ENCODE results near the gene FHAD1. TPM values are rescaled to one million over a fixed set of nuclear protein-coding genes. Genes with fewer than 3 reads are reported as not detected.
A peak's percentile ranks its signal among the peaks of the same experiment; 100 is the strongest.

The FHAD1 gene
- polyA plus RNA-seq, 2 donors, result 0.04 to 0.16 TPM

DNA sequence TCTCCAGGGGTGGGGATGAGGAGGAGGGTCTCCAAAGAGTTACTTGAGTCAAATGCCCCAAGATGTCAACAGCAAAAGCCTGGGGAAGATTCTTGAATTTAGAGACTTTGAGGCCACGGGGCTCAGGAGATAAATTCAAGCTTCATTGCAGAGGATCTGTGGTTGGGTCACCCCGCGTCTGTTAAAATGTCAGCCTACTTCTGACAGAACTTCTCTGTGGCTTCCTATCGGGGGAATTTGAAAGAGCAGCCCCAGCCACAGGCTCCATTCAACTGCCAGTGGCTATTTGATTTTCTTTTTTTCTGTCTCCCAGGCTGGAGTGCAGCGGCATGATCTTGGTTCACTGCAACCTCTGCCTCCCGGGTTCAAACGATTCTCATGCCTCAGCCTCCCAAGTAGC lies 100.2 kb downstream of the FHAD1 start:
- Histone ChIP-seq H3K27me3 (ENCODE audit: control insufficient read depth in 1 of 2, insufficient read depth in 2 of 2, low read length in 2 of 2) (no peaks in the 10 kb centered on the region), H3K27ac (ENCODE audit: low read depth in 2 of 2, low read length in 1 of 2) (no peak overlapping the region), H3K4me3 (ENCODE audit: low read depth in 1 of 2, low read length in 2 of 2) (no peak overlapping the region), H3K4me1 (ENCODE audit: control insufficient read depth in 2 of 2, insufficient read depth in 2 of 2, low read length in 1 of 2) (peaks cover 6 to 23% of the 10 kb centered on the region in 2 donors), H3K9me3 (ENCODE audit: control insufficient read depth in 2 of 2, insufficient read depth in 1 of 2, low read depth in 1 of 2, low read length in 1 of 2) (no peaks in the 10 kb centered on the region), H3K36me3 (ENCODE audit: control insufficient read depth in 2 of 2, insufficient read depth in 2 of 2, low read length in 1 of 2) (no peaks in the 10 kb centered on the region)
- WGBS, 2 donors, result 75 to 84% methylated on average over 7 of the region's 7 CpGs

DNA sequence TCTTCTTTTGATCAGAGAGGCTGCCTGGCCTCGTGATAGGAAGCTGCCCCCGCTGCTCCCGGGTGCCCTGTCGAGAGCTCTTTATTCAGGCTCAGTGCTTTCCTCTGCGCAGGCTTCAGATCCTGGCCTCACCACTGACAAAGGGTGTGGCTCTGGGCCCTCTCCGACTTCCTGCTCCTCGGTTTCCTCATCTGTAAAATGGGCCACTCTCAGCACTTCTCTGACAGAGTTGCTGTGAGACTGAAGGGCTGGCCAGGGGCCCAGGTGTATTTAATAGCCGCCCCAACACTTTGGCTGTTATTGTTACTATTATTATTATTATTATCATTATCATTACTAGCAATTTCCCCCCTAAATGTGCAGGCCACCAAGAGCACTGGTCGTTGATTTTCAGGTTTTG lies 101.6 kb downstream of the FHAD1 start:
- 94 to 95% methylated on average over 9 of the region's 9 CpGs for WGBS, 2 donors
- no peak overlapping the region for H3K4me3 ChIP-seq (ENCODE audit: low read depth in 1 of 2, low read length in 2 of 2)
- H3K27me3 ChIP-seq (ENCODE audit: control insufficient read depth in 1 of 2, insufficient read depth in 2 of 2, low read length in 2 of 2), result no peaks in the 10 kb centered on the region
- no peak overlapping the region for H3K27ac ChIP-seq (ENCODE audit: low read depth in 2 of 2, low read length in 1 of 2)
- H3K36me3 ChIP-seq (ENCODE audit: control insufficient read depth in 2 of 2, insufficient read depth in 2 of 2, low read length in 1 of 2), result no peaks in the 10 kb centered on the region
- no peaks in the 10 kb centered on the region for H3K9me3 ChIP-seq (ENCODE audit: control insufficient read depth in 2 of 2, insufficient read depth in 1 of 2, low read depth in 1 of 2, low read length in 1 of 2)
- H3K4me1 ChIP-seq (ENCODE audit: control insufficient read depth in 2 of 2, insufficient read depth in 2 of 2, low read length in 1 of 2), result peaks cover 7 to 30% of the 10 kb centered on the region in 2 donors

DNA sequence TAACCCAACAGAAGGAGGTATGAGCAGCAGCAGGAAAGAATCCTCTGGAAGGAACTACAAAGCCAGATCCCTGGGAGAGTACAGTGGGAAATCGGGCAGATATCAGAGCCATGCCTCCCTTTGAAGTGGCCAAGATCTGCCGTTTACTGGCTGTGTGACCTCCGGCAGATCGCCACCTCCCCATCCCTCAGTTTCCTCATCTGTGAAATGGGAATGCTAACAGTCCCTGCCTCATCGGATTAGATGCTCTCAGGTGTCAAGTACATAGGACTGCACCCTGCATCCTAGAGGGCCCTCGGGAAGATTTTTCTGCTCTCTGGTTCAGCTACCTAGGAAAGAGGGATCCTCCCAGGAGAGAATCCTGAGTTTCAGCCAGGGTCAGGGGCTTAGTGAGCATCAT lies 102.1 kb downstream of the FHAD1 start:
- Histone ChIP-seq H3K9me3 (ENCODE audit: control insufficient read depth in 2 of 2, insufficient read depth in 1 of 2, low read depth in 1 of 2, low read length in 1 of 2) (no peaks in the 10 kb centered on the region), H3K27ac (ENCODE audit: low read depth in 2 of 2, low read length in 1 of 2) (no peak overlapping the region), H3K4me3 (ENCODE audit: low read depth in 1 of 2, low read length in 2 of 2) (no peak overlapping the region), H3K27me3 (ENCODE audit: control insufficient read depth in 1 of 2, insufficient read depth in 2 of 2, low read length in 2 of 2) (no peaks in the 10 kb centered on the region), H3K36me3 (ENCODE audit: control insufficient read depth in 2 of 2, insufficient read depth in 2 of 2, low read length in 1 of 2) (no peaks in the 10 kb centered on the region), H3K4me1 (ENCODE audit: control insufficient read depth in 2 of 2, insufficient read depth in 2 of 2, low read length in 1 of 2) (peaks cover 8 to 30% of the 10 kb centered on the region in 2 donors)
- WGBS, 2 donors, result 94 to 96% methylated on average over 6 of the region's 6 CpGs

- 87 to 91% methylated on average over 10 of the region's 10 CpGs for WGBS, 2 donors
- Histone ChIP-seq H3K9me3 (ENCODE audit: control insufficient read depth in 2 of 2, insufficient read depth in 1 of 2, low read depth in 1 of 2, low read length in 1 of 2) (no peaks in the 10 kb centered on the region), H3K4me1 (ENCODE audit: control insufficient read depth in 2 of 2, insufficient read depth in 2 of 2, low read length in 1 of 2) (peaks cover 10 to 25% of the 10 kb centered on the region in 2 donors), H3K36me3 (ENCODE audit: control insufficient read depth in 2 of 2, insufficient read depth in 2 of 2, low read length in 1 of 2) (no peaks in the 10 kb centered on the region), H3K27ac (ENCODE audit: low read depth in 2 of 2, low read length in 1 of 2) (peak overlapping the region in 1 of 2 donors; percentile 26), H3K27me3 (ENCODE audit: control insufficient read depth in 1 of 2, insufficient read depth in 2 of 2, low read length in 2 of 2) (no peaks in the 10 kb centered on the region), H3K4me3 (ENCODE audit: low read depth in 1 of 2, low read length in 2 of 2) (no peak overlapping the region)
Observed at GRCh38 chr1:15350151-15350550, 103.1 kb downstream of the FHAD1 start.

- no peaks in the 10 kb centered on the region for H3K9me3 ChIP-seq (ENCODE audit: control insufficient read depth in 2 of 2, insufficient read depth in 1 of 2, low read depth in 1 of 2, low read length in 1 of 2)
- 64 to 70% methylated on average over 4 of the region's 4 CpGs for WGBS, 2 donors
- peaks cover 13 to 21% of the 10 kb centered on the region in 2 donors for H3K4me1 ChIP-seq (ENCODE audit: control insufficient read depth in 2 of 2, insufficient read depth in 2 of 2, low read length in 1 of 2)
- no peaks in the 10 kb centered on the region for H3K36me3 ChIP-seq (ENCODE audit: control insufficient read depth in 2 of 2, insufficient read depth in 2 of 2, low read length in 1 of 2)
- H3K27ac ChIP-seq (ENCODE audit: low read depth in 2 of 2, low read length in 1 of 2), result peak overlapping the region in 1 of 2 donors; percentile 26
- no peak overlapping the region for H3K4me3 ChIP-seq (ENCODE audit: low read depth in 1 of 2, low read length in 2 of 2)
- H3K27me3 ChIP-seq (ENCODE audit: control insufficient read depth in 1 of 2, insufficient read depth in 2 of 2, low read length in 2 of 2), result no peaks in the 10 kb centered on the region
Observed at GRCh38 chr1:15350551-15351200, 103.7 kb downstream of the FHAD1 start.

- WGBS, 2 donors, result 60 to 68% methylated on average over 4 of the region's 4 CpGs
- peaks cover 13 to 19% of the 10 kb centered on the region in 2 donors for H3K4me1 ChIP-seq (ENCODE audit: control insufficient read depth in 2 of 2, insufficient read depth in 2 of 2, low read length in 1 of 2)
- H3K27me3 ChIP-seq (ENCODE audit: control insufficient read depth in 1 of 2, insufficient read depth in 2 of 2, low read length in 2 of 2), result no peaks in the 10 kb centered on the region
- no peaks in the 10 kb centered on the region for H3K9me3 ChIP-seq (ENCODE audit: control insufficient read depth in 2 of 2, insufficient read depth in 1 of 2, low read depth in 1 of 2, low read length in 1 of 2)
- no peaks in the 10 kb centered on the region for H3K36me3 ChIP-seq (ENCODE audit: control insufficient read depth in 2 of 2, insufficient read depth in 2 of 2, low read length in 1 of 2)
- H3K4me3 ChIP-seq (ENCODE audit: low read depth in 1 of 2, low read length in 2 of 2), result no peak overlapping the region
- no peak overlapping the region for H3K27ac ChIP-seq (ENCODE audit: low read depth in 2 of 2, low read length in 1 of 2)
Observed at GRCh38 chr1:15351310-15351709, 104.3 kb downstream of the FHAD1 start.

- Histone ChIP-seq H3K27ac (ENCODE audit: low read depth in 2 of 2, low read length in 1 of 2) (peak overlapping the region; percentile 14 to 69), H3K4me1 (ENCODE audit: control insufficient read depth in 2 of 2, insufficient read depth in 2 of 2, low read length in 1 of 2) (peaks cover 13 to 18% of the 10 kb centered on the region in 2 donors), H3K9me3 (ENCODE audit: control insufficient read depth in 2 of 2, insufficient read depth in 1 of 2, low read depth in 1 of 2, low read length in 1 of 2) (no peaks in the 10 kb centered on the region), H3K27me3 (ENCODE audit: control insufficient read depth in 1 of 2, insufficient read depth in 2 of 2, low read length in 2 of 2) (no peaks in the 10 kb centered on the region), H3K36me3 (ENCODE audit: control insufficient read depth in 2 of 2, insufficient read depth in 2 of 2, low read length in 1 of 2) (no peaks in the 10 kb centered on the region), H3K4me3 (ENCODE audit: low read depth in 1 of 2, low read length in 2 of 2) (no peak overlapping the region)
- 57 to 64% methylated on average over 12 of the region's 12 CpGs for WGBS, 2 donors
Observed at GRCh38 chr1:15352128-15352957, 105.3 kb downstream of the FHAD1 start.

DNA sequence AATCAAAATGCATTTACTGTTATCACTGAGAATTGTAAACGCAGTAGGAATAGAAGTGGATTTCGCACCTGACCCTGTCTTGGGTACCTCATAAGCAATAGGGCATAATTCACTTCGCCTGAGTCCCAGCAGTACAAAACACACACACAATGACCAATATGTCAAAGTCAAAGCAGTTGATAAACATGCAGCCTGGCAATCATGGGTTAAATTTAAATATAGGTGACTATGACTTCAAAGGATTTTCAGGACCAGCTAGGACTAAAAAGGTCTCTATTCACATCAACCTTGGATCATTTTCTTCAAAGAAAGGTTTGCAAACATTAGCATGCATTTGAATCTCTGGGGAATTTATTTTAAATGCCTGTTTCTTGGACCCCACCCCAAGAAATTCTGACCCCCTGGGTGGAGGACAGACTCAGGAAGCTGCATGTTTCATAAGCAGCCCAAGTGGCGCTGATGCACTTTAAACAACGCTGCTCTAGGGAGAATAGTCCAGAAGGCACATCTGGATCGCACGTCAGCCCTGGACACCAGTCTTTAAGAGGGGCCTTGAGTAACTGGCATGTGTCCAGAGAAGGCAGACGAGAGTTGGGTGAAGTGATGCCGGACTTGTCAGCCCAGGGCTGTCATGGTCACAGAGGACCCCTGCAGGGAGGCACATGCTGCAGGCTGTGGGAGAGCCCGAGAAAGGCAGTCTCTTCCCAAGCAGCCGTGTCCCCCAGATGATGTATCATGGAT lies 107.0 kb downstream of the FHAD1 start:
- H3K27ac ChIP-seq (ENCODE audit: low read depth in 2 of 2, low read length in 1 of 2), result no peak overlapping the region
- H3K4me1 ChIP-seq (ENCODE audit: control insufficient read depth in 2 of 2, insufficient read depth in 2 of 2, low read length in 1 of 2), result peaks cover 13 to 18% of the 10 kb centered on the region in 2 donors
- no peaks in the 10 kb centered on the region for H3K27me3 ChIP-seq (ENCODE audit: control insufficient read depth in 1 of 2, insufficient read depth in 2 of 2, low read length in 2 of 2)
- H3K9me3 ChIP-seq (ENCODE audit: control insufficient read depth in 2 of 2, insufficient read depth in 1 of 2, low read depth in 1 of 2, low read length in 1 of 2), result no peaks in the 10 kb centered on the region
- no peaks in the 10 kb centered on the region for H3K36me3 ChIP-seq (ENCODE audit: control insufficient read depth in 2 of 2, insufficient read depth in 2 of 2, low read length in 1 of 2)
- 73 to 78% methylated on average over 11 of the region's 11 CpGs for WGBS, 2 donors
- H3K4me3 ChIP-seq (ENCODE audit: low read depth in 1 of 2, low read length in 2 of 2), result no peak overlapping the region

- peaks cover 13 to 18% of the 10 kb centered on the region in 2 donors for H3K4me1 ChIP-seq (ENCODE audit: control insufficient read depth in 2 of 2, insufficient read depth in 2 of 2, low read length in 1 of 2)
Observed at GRCh38 chr1:15354580-15354965, 107.5 kb downstream of the FHAD1 start.

More at GRCh38 chr1:15354580-15354965, 107.5 kb downstream of the FHAD1 start:
- H3K27me3 ChIP-seq (ENCODE audit: control insufficient read depth in 1 of 2, insufficient read depth in 2 of 2, low read length in 2 of 2), result no peaks in the 10 kb centered on the region
- no peak overlapping the region for H3K4me3 ChIP-seq (ENCODE audit: low read depth in 1 of 2, low read length in 2 of 2)
- H3K27ac ChIP-seq (ENCODE audit: low read depth in 2 of 2, low read length in 1 of 2), result no peak overlapping the region
- 67 to 68% methylated on average over 6 of the region's 6 CpGs for WGBS, 2 donors
- no peaks in the 10 kb centered on the region for H3K36me3 ChIP-seq (ENCODE audit: control insufficient read depth in 2 of 2, insufficient read depth in 2 of 2, low read length in 1 of 2)
- no peaks in the 10 kb centered on the region for H3K9me3 ChIP-seq (ENCODE audit: control insufficient read depth in 2 of 2, insufficient read depth in 1 of 2, low read depth in 1 of 2, low read length in 1 of 2)

Measured in esophagus (tissue), 2 donors.